Vagina (tissue), 2 donors: ENCODE results near the gene ELAVL1. TPM values are rescaled to one million over a fixed set of nuclear protein-coding genes. Genes with fewer than 3 reads are reported as not detected.

Experiments
- DNase-seq, 2 donors: peaks; one replicate each; pipeline ENCODE4 v3.0.0-alpha.2; 2017; ENCODE audit errors: extremely low spot score in 2 of 2
- H3K27ac ChIP-seq: fragments of 200-600 bp; sonication (generic); one replicate; pipeline ENCODE4 v1.5.1; 2019
- H3K27me3 ChIP-seq: fragments of 200-600 bp; sonication (generic); one replicate; pipeline ENCODE4 v1.5.1; 2019
- H3K36me3 ChIP-seq, 2 donors: fragments of 200-600 bp; sonication (generic); one replicate each; pipeline ENCODE4 v1.5.1; 2017 to 2019
- H3K4me1 ChIP-seq: fragments of 200-600 bp; sonication (generic); one replicate; pipeline ENCODE4 v1.5.1; 2019
- H3K4me3 ChIP-seq, 2 donors: fragments of 200-600 bp; sonication (generic); 1 replicate in 1 of 2; 2 replicates in 1 of 2; pipeline ENCODE4 v1.5.1; 2016 to 2019
- H3K9me3 ChIP-seq: fragments of 200-600 bp; sonication (generic); one replicate; pipeline ENCODE4 v1.5.1; 2019
- POLR2A ChIP-seq, 2 donors: fragments of 450-650 bp; IDR thresholded peaks; one replicate each; pipeline ENCODE4 v1.6.1; 2017; ENCODE audit warnings: antibody characterized with exemption in 2 of 2, mild to moderate bottlenecking in 2 of 2, moderate library complexity in 2 of 2
- POLR2AphosphoS5 ChIP-seq, 2 donors: sonication (generic); formaldehyde crosslinking; IDR thresholded peaks; one replicate each; pipeline ENCODE4 v1.9.0; 2017; ENCODE audit warnings: antibody characterized with exemption in 2 of 2, mild to moderate bottlenecking in 2 of 2, low read depth in 1 of 2; ENCODE audit not compliant: insufficient read depth in 1 of 2
- intact Hi-C: fragments of 100-400 bp; cut with DNase I; formaldehyde crosslinking; loops from one replicate; pipeline ENCODE4 v1.15.1; 2023
- total RNA-seq: library from RNA; depleted of rRNA; stranded (reverse); fragments of >200 nt; gene quantifications from one replicate; pipeline ENCODE4 v1.2.3, GENCODE V29; 2016
- TF ChIP-seq, protein P1 (sequence below), 3 experiments: fragments of 450-650 bp in 2 of 3; fragments of 200-600 bp in 1 of 3; sonication (generic) in 1 of 3; IDR thresholded peaks; one replicate each; pipeline ENCODE4 v1.5.1; 2017 to 2019; ENCODE audit warnings: antibody characterized with exemption in 3 of 3, mild to moderate bottlenecking in 2 of 3, moderate library complexity in 2 of 3

The ELAVL1 gene
- total RNA-seq, 1 donor from 2014 or later, result 40.5 TPM

DNA sequence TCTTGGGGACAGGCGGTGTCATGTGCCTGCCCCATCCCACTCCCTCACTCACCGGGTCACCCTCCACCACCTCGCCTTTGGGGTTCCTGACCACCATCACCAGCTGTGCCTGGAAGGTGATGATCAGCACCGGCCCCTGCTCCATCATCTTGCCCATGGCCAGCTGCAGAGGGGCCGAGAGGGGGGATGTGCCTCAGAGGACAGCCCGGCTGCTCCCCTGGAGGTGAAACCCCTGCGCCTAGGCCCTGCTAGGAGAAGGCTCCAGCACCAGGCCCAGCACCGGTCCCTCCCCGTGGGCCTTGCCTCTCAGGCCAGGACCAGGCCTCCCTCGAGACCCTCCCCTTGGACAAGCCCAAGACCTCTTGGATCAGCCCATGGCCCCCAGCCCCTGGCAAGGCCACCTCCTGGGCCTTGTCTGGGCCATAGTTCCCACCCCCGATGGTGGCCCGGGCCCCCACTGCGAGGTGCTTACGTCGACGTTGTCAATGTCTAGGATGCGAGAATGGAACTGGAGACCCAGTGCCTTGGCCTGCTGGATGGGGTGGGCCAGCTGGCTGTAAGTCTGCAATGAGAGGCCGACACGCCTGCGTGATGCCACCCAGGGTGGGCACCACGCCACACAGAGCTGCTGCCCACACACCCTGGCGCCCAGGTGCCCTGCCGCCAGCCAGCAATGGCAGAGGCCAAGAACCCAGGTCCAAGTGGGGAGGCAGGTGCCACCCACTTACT is 77.7 kb downstream of the ELAVL1 start:
- Histone ChIP-seq H3K27me3 (no peaks in the 10 kb centered on the region), H3K9me3 (no peaks in the 10 kb centered on the region), H3K27ac (peak overlapping the region; percentile 96), H3K4me1 (peaks cover 64% of the 10 kb centered on the region), H3K36me3 (peaks cover 0 to 32% of the 10 kb centered on the region in 2 donors), H3K4me3 (peak overlapping the region in 1 of 2 donors; percentile 3)
- intact Hi-C loops, result no loop called here
- DNase-seq, result no peak
- no peak for TF ChIP-seq POLR2AphosphoS5 (IDR thresholded peaks at IDR 0.05; ENCODE audit: insufficient read depth in 1 of 2, low read depth in 1 of 2)
- no peak for TF ChIP-seq POLR2A (IDR thresholded peaks at IDR 0.05)
- TF ChIP-seq, protein P1, sequence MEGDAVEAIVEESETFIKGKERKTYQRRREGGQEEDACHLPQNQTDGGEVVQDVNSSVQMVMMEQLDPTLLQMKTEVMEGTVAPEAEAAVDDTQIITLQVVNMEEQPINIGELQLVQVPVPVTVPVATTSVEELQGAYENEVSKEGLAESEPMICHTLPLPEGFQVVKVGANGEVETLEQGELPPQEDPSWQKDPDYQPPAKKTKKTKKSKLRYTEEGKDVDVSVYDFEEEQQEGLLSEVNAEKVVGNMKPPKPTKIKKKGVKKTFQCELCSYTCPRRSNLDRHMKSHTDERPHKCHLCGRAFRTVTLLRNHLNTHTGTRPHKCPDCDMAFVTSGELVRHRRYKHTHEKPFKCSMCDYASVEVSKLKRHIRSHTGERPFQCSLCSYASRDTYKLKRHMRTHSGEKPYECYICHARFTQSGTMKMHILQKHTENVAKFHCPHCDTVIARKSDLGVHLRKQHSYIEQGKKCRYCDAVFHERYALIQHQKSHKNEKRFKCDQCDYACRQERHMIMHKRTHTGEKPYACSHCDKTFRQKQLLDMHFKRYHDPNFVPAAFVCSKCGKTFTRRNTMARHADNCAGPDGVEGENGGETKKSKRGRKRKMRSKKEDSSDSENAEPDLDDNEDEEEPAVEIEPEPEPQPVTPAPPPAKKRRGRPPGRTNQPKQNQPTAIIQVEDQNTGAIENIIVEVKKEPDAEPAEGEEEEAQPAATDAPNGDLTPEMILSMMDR (IDR thresholded peaks at IDR 0.05), result no peak

DNA sequence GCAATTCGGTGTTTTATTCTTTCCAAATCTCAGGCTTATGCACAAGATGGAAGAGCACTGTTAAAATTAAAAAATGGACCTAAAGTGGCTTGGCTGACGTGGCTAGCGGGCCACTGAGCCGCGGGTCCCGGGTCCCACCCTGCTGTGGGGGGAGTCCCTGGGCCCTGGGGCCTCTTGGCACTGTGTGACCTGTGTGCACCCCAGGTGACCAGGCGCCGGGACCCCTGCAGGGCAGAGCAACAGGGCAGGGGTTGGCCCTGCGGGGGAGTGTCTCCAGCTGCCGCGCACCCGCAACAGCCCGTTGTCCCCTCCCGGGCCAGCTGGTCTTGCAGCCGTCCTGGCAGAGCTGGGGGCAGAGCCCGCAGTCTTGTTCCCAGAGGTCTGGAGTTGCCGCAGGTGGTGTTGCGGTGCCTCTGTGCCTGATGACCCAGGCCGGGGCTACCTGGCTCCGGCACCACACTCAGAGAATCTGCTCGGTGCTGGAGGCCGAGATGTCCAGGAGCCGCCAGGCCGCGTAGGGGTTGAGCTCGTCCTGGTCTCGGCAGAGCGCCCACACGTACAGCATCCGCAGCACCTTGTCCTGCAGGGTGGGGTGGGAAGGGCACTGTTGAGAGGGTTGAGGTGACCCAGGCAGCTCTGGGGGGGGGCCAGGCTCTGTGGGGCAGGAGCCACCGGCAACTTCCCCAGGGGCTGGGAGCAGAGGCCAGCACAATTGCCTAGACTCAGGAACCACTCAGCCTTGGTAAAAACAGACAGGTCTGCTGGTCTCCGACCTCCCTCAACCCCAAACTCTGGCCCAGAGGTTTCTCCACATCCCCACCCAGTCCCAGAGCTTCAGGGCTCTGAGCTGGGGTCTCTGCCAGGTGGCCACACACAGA is 78.5 kb downstream of the ELAVL1 start:
- Histone ChIP-seq H3K36me3 (peaks cover 0 to 32% of the 10 kb centered on the region in 2 donors), H3K27ac (peak overlapping the region; percentile 96), H3K4me3 (peak overlapping the region in 1 of 2 donors; percentile 45), H3K4me1 (peaks cover 72% of the 10 kb centered on the region), H3K9me3 (no peaks in the 10 kb centered on the region), H3K27me3 (no peaks in the 10 kb centered on the region)
- DNase-seq, result no peak
- TF ChIP-seq POLR2A (IDR thresholded peaks at IDR 0.05), result no peak
- TF ChIP-seq, protein P1 (IDR thresholded peaks at IDR 0.05), result no peak
- no peak for TF ChIP-seq POLR2AphosphoS5 (IDR thresholded peaks at IDR 0.05; ENCODE audit: insufficient read depth in 1 of 2, low read depth in 1 of 2)
- intact Hi-C loops, result no loop called here

GRCh38 chr19:7926021-7926726 is 79.3 kb downstream of the ELAVL1 start, which contains the start of gene CTXN1:
Gene CTXN1 (minus strand): TSS chr19:7926135. CDS start chr19:7925538, 597 bp downstream.
- H3K36me3 ChIP-seq, result peaks cover 0 to 29% of the 10 kb centered on the region in 2 donors
- no peaks in the 10 kb centered on the region for H3K27me3 ChIP-seq
- intact Hi-C loops, result no loop called here
- no peaks in the 10 kb centered on the region for H3K9me3 ChIP-seq
- no peak for DNase-seq
- H3K4me3 ChIP-seq, result peak within 1 kb of the TSS; percentile 45 to 76
- H3K27ac ChIP-seq, result peak within 1 kb of the TSS; percentile 96
- TF ChIP-seq, protein P1 (IDR thresholded peaks at IDR 0.05), result peak in 1 of 3 experiments; percentile 31
- TF ChIP-seq POLR2AphosphoS5 (IDR thresholded peaks at IDR 0.05; ENCODE audit: insufficient read depth in 1 of 2, low read depth in 1 of 2) (peak in 1 of 2 donors; percentile 68), POLR2A (IDR thresholded peaks at IDR 0.05) (no peak)
- H3K4me1 ChIP-seq, result peaks cover 80% of the 10 kb centered on the region

DNA sequence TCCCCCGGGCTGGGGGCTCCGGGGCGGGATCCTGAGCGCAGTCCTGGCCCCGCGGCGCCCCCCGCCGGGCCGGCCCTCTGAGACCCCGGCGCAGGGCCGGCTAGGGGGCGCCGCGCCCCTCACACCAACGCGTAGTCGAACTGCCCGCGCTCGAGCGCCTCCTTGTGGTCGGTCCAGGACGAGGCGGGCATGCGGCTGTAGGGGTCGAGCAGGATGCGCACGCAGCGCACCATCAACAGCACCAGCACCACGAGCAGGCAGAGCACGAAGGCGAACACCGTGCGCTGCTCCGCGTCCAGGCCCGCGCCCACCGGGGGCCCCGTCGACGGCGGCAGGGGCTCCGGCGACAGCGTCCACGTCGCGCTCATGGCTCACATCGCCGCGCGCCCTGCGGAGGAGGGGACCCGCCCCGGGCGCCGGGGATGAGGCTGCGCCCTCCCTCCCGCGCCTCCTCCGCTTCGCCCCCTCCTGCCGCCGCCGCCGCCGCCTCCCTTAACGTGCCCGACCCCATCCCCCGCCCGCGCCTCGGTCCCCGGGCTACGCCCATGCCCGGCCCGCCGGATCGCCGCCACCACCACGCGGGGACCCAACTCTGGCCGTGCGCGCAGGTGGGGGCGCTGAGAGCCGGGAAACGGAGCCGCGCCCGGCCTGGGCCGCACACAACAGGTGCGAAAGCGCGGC is 80.1 kb downstream of the ELAVL1 start:
- Histone ChIP-seq H3K27me3 (no peaks in the 10 kb centered on the region), H3K36me3 (peaks cover 0 to 20% of the 10 kb centered on the region in 2 donors), H3K27ac (peak overlapping the region; percentile 89), H3K9me3 (no peaks in the 10 kb centered on the region), H3K4me3 (peak overlapping the region; percentile 45 to 76), H3K4me1 (peaks cover 80% of the 10 kb centered on the region)
- DNase-seq, result no peak
- intact Hi-C loops, result no loop called here
- TF ChIP-seq, protein P1 (IDR thresholded peaks at IDR 0.05), result peak in 2 of 3 experiments; percentile 58 to 64
- TF ChIP-seq POLR2A (IDR thresholded peaks at IDR 0.05) (no peak), POLR2AphosphoS5 (IDR thresholded peaks at IDR 0.05; ENCODE audit: insufficient read depth in 1 of 2, low read depth in 1 of 2) (no peak)
